SK-N-SH (cell line): Measurements from ENCODE around the gene STATH. TPM values are rescaled to one million over a fixed set of nuclear protein-coding genes. Genes with fewer than 3 reads are reported as not detected.
"Not testable (repeated sequence)": the region's sequence is repeated elsewhere in the genome, so short reads cannot be mapped to it uniquely, and the experiment has no call there.

Source experiments
- CTCF ChIA-PET: fragments of 300-600, 350-600 bp; formaldehyde crosslinking; extraction: SDS; loops from one replicate; lab custom pipeline; 2021; lab: Yijun Ruan, JAX
- POLR2A ChIA-PET: fragments of 350-600 bp; sonication (Branson Sonifier 250); formaldehyde crosslinking; extraction: SDS; loops from one replicate; lab custom pipeline; 2020; ENCODE audit warnings: antibody characterized with exemption, inconsistent platforms; lab: Yijun Ruan, JAX
- DNase-seq: peaks from one replicate; pipeline ENCODE4 v3.0.0; 2012
- H2AFZ ChIP-seq: fragments of 200-600 bp; sonication (generic); 2 replicates; pipeline ENCODE4 v1.8.1; 2016; ENCODE audit warnings: antibody characterized with exemption, mild to moderate bottlenecking, low read depth
- H3F3A ChIP-seq: fragments of 200-600 bp; sonication (generic); replicated peaks from 2 replicates; pipeline ENCODE3; 2016; ENCODE audit warnings: antibody characterized with exemption, mild to moderate bottlenecking; ENCODE audit not compliant: insufficient read depth
- H3K27ac ChIP-seq, 2 experiments: fragments of 200-500 bp in 1 of 2; fragments of 200-600 bp in 1 of 2; sonication (Bioruptor generic) in 1 of 2; sonication (generic), shearing (Covaris generic) in 1 of 2; 2 replicates each; pipeline versions ENCODE4 v1.5.1 to v1.6.1; 2014 to 2016; ENCODE audit warnings: low read depth in 2 of 2, inconsistent platforms in 1 of 2, low read length in 1 of 2, mild to moderate bottlenecking in 1 of 2, mixed read lengths in 1 of 2
- H3K27me3 ChIP-seq: fragments of 200-600 bp; sonication (generic), shearing (Covaris generic); 2 replicates; pipeline ENCODE4 v1.6.1; 2016; ENCODE audit warnings: mixed run types; ENCODE audit not compliant: insufficient read depth
- H3K36me3 ChIP-seq, 2 experiments: fragments of 200-500 bp in 1 of 2; fragments of 200-600 bp in 1 of 2; sonication (Bioruptor generic) in 1 of 2; sonication (generic) in 1 of 2; replicated peaks in 1 of 2; 2 replicates each; pipeline versions ENCODE3 to v1.5.1; 2014 to 2016; ENCODE audit warnings: low read length in 1 of 2, mild to moderate bottlenecking in 1 of 2; ENCODE audit not compliant: insufficient read depth in 2 of 2, control insufficient read depth in 1 of 2
- H3K4me1 ChIP-seq, 2 experiments: fragments of 200-500 bp in 1 of 2; fragments of 200-600 bp in 1 of 2; sonication (Bioruptor generic) in 1 of 2; sonication (generic), shearing (Covaris generic) in 1 of 2; 2 replicates each; pipeline versions ENCODE4 v1.5.1 to v1.6.1; 2014 to 2016; ENCODE audit warnings: low read depth in 1 of 2, low read length in 1 of 2, mixed run types in 1 of 2; ENCODE audit not compliant: insufficient read depth in 2 of 2, control insufficient read depth in 1 of 2
- H3K4me2 ChIP-seq: fragments of 200-600 bp; sonication (generic), shearing (Covaris generic); 2 replicates; pipeline ENCODE4 v1.6.1; 2017; ENCODE audit warnings: mixed run types
- H3K4me3 ChIP-seq, 2 experiments: fragments of 200-500 bp in 1 of 2; fragments of 200-600 bp in 1 of 2; sonication (Bioruptor generic) in 1 of 2; sonication (generic), shearing (Covaris generic) in 1 of 2; 2 replicates each; pipeline versions ENCODE4 v1.5.1 to v1.8.1; 2014 to 2016; ENCODE audit warnings: low read depth in 2 of 2, inconsistent platforms in 1 of 2, low read length in 1 of 2, mild to moderate bottlenecking in 1 of 2, mixed read lengths in 1 of 2, moderate library complexity in 1 of 2
- H3K79me2 ChIP-seq: fragments of 200-600 bp; sonication (generic); 2 replicates; pipeline ENCODE4 v1.8.1; 2017; ENCODE audit warnings: mild to moderate bottlenecking; ENCODE audit not compliant: insufficient read depth
- H3K9ac ChIP-seq: fragments of 200-600 bp; sonication (generic); 2 replicates; pipeline ENCODE4 v1.6.1; 2017; ENCODE audit warnings: mixed run types
- H3K9me2 ChIP-seq: fragments of 200-600 bp; sonication (generic); 2 replicates; pipeline ENCODE4 v1.6.1; 2017; ENCODE audit warnings: mixed run types
- H3K9me3 ChIP-seq: fragments of 200-600 bp; sonication (generic); 2 replicates; pipeline ENCODE4 v1.6.1; 2017; ENCODE audit warnings: mixed run types, mild to moderate bottlenecking, moderate library complexity
- H4K20me1 ChIP-seq: fragments of 200-600 bp; sonication (generic); 2 replicates; pipeline ENCODE4 v1.6.1; 2017; ENCODE audit warnings: mild to moderate bottlenecking, mixed run types; ENCODE audit not compliant: insufficient read depth
- POLR2AphosphoS5 ChIP-seq: IDR thresholded peaks from 2 replicates; pipeline ENCODE4 v1.6.1; 2012; ENCODE audit warnings: low read depth, low read length
- RAD21 ChIP-seq: IDR thresholded peaks from 2 replicates; pipeline ENCODE4 v1.6.1; 2012; ENCODE audit warnings: mild to moderate bottlenecking, low read length
- WGBS: methylation state at CpG from one replicate; pipeline ENCODE4 v1.1.6; 2017; ENCODE audit warnings: low lambda C conversion rate; 5-methylcytosine and 5-hydroxymethylcytosine counted together
- polyA plus RNA-seq, 3 experiments: library from polyadenylated mRNA; depleted of rRNA; stranded (reverse); fragments of >200 nt; gene quantifications; 2 replicates each; pipeline ENCODE4 v1.2.3, GENCODE V29; 2012
- TF ChIP-seq, protein P1 (sequence below): IDR thresholded peaks from 2 replicates; pipeline ENCODE4 v1.4.0; 2012; ENCODE audit warnings: low read depth, borderline replicate concordance

STATH gene
- polyA plus RNA-seq, 1 of the 3 experiments (the other 2 are of a cell fraction) = not detected

DNA sequence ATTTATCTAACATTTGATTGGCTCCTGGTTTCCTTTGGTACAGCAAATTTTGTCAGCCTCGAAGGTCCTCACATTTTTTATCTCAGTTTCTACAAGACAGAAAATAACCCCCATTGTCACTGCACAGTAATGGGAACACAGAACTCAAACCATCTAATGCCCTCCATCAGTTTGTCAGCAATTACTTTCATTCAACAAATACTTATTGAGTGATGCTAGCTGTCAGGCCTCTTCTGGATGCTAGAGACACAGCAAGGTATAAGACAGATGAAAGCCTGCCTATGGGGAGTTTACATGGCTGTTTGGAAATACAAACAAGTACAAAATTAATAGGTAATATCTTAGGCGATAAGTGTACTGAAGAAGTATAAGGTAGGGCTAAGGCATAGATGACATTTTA, 27.5 kb downstream of the STATH start (continued):
- no peak for TF ChIP-seq RAD21
- TF ChIP-seq POLR2AphosphoS5 = no peak

DNA sequence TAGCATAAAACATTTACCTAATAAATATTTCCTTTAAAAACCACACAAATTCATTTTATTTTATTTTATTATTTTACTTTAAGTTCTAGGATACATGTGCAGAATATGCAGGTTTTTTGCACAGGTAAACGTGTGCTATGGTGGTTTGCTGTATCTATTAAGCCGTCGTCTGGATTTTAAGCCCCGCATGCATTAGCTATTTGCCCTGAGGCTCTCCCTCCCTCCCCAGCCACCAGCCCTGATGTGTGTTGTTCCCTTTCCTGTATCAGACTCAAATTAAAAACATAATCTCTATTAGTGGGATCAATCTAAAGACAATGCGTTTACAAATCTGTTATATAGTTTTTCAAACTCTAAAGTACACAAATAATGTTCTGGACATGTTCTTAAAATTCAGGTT, 31.2 kb downstream of the STATH start:
- TF ChIP-seq, protein P1, sequence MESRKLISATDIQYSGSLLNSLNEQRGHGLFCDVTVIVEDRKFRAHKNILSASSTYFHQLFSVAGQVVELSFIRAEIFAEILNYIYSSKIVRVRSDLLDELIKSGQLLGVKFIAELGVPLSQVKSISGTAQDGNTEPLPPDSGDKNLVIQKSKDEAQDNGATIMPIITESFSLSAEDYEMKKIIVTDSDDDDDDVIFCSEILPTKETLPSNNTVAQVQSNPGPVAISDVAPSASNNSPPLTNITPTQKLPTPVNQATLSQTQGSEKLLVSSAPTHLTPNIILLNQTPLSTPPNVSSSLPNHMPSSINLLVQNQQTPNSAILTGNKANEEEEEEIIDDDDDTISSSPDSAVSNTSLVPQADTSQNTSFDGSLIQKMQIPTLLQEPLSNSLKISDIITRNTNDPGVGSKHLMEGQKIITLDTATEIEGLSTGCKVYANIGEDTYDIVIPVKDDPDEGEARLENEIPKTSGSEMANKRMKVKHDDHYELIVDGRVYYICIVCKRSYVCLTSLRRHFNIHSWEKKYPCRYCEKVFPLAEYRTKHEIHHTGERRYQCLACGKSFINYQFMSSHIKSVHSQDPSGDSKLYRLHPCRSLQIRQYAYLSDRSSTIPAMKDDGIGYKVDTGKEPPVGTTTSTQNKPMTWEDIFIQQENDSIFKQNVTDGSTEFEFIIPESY = no peak
- TF ChIP-seq POLR2AphosphoS5 = no peak
- H3K36me3 ChIP-seq = no peaks in the 10 kb centered on the region
- ChIA-PET CTCF (no interaction called here), POLR2A (no interaction called here)
- H2AFZ ChIP-seq = no peak overlapping the region
- no peaks in the 10 kb centered on the region for H3F3A ChIP-seq
- no peaks in the 10 kb centered on the region for H4K20me1 ChIP-seq
- no peaks in the 10 kb centered on the region for H3K79me2 ChIP-seq
- H3K4me3 ChIP-seq = no peak overlapping the region
- no peaks in the 10 kb centered on the region for H3K9me3 ChIP-seq
- 7% methylated on average over 5 of the region's 5 CpGs for WGBS
- no peak overlapping the region for H3K9ac ChIP-seq
- no peak overlapping the region for H3K27ac ChIP-seq
- no peaks in the 10 kb centered on the region for H3K4me1 ChIP-seq
- H3K4me2 ChIP-seq = no peak overlapping the region
- DNase-seq = no peak
- H3K27me3 ChIP-seq = no peaks in the 10 kb centered on the region
- H3K9me2 ChIP-seq = no peaks in the 10 kb centered on the region

DNA sequence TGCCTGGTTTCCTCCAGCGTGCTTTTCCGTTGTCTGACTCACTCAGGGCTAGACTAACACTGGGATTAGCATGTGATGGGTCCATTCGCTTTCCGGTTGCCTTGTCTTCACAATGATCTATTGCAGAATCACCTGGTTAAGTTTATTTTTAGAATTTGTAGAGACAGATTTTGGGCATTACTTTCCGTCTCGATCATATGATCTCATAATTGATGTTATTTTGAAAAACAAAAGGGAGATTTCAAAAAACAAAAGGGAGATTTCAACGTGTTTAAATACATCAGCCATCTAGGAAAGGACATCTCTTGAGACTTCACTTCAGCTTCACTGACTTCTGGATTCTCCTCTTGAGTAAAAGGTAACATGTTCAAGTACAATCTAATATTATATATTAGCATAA, 32.4 kb downstream of the STATH start, which contains the start of gene HTN3:
Gene HTN3 (plus strand): TSS at position 301 of the 400 bp plus-strand sequence. CDS start 2,282 bp downstream, outside the sequence.
- H3K36me3 ChIP-seq, DNase-seq, CTCF ChIA-PET, H2AFZ ChIP-seq, H3K79me2 ChIP-seq, H3K4me1 ChIP-seq, H3F3A ChIP-seq, H3K27ac ChIP-seq, H3K4me3 ChIP-seq, H4K20me1 ChIP-seq, H3K9ac ChIP-seq, H3K4me2 ChIP-seq, H3K9me2 ChIP-seq, H3K27me3 ChIP-seq, POLR2A ChIA-PET, H3K9me3 ChIP-seq: not testable (repeated sequence)
- 30% methylated on average over 7 of the region's 7 CpGs for WGBS

DNA sequence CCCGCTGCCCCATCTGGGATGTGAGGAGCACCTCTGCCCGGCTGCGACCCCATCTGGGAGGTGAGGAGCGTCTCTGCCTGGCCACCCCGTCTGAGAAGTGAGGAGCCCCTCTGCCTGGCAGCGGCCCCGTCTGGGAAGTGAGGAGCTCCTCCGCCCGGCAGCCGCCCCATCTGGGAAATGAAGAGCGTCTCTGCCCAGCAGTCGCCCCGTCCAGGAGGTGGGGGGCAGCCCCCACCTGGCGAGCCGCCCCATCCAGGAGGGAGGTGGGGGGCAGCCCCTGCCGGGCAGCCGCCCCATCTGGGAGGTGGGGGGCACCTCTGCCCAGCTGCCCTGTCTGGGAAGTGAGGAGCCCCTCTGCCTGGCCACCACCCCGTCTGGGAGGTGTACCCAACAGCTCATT, 41.8 kb downstream of the STATH start:
- H3K4me2 ChIP-seq, POLR2A ChIA-PET, H3F3A ChIP-seq, H4K20me1 ChIP-seq, H3K27me3 ChIP-seq, H3K79me2 ChIP-seq, H3K4me1 ChIP-seq, H3K36me3 ChIP-seq, H2AFZ ChIP-seq, H3K27ac ChIP-seq, H3K9me3 ChIP-seq, CTCF ChIA-PET, H3K4me3 ChIP-seq, H3K9ac ChIP-seq, H3K9me2 ChIP-seq, DNase-seq: not testable (repeated sequence)
- WGBS = 7% methylated on average over 3 of the region's 18 CpGs

DNA sequence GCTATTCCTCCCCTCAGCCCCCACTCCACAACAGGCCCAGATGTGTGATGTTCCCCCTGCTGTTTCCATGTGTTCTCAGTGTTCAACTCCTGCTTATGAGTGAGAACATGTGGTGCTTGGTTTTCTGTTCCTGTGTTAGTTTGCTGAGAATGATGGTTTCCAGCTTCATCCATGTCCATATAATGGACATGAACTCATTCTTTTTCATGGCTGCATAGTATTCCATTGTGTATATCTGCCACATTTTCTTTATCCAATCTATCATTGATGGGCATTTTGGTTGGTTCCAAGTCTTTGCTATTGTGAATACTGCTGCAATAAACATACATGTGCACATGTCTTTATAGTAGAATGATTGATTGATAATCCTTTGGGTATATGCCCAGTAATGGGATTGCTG, 44.2 kb downstream of the STATH start:
- H3K9ac ChIP-seq, H3K36me3 ChIP-seq, H3K27ac ChIP-seq, H3K4me1 ChIP-seq, H3K9me3 ChIP-seq, H3K9me2 ChIP-seq, H4K20me1 ChIP-seq, DNase-seq, H3K27me3 ChIP-seq, H2AFZ ChIP-seq, CTCF ChIA-PET, POLR2A ChIA-PET, H3K4me3 ChIP-seq, H3F3A ChIP-seq, H3K79me2 ChIP-seq, H3K4me2 ChIP-seq: not testable (repeated sequence)
